SK-N-SH treated with all-trans-retinoic acid at 6 μM for 48 hours (cell line): ENCODE measurements around the gene MRPS22.

ENCODE experiments used
- CREB5 ChIP-seq: fragments of 250-450 bp; sonication (Bioruptor Pico); IDR thresholded peaks from 2 replicates; pipeline ENCODE4 v1.5.1; 2020; ENCODE audit warnings: low read depth, mild to moderate bottlenecking, moderate library complexity
- RARB ChIP-seq: fragments of 250-450 bp; sonication (Bioruptor Pico); IDR thresholded peaks from 2 replicates; pipeline ENCODE4 v1.8.0; 2021; ENCODE audit warnings: mild to moderate bottlenecking, moderate library complexity
- ZNF8 ChIP-seq: fragments of 450-650 bp; formaldehyde crosslinking; IDR thresholded peaks from 2 replicates; pipeline ENCODE4 v1.5.0; 2020; ENCODE audit warnings: mild to moderate bottlenecking, moderate library complexity

- TF ChIP-seq ZNF8 (no peak), RARB (no peak), CREB5 (CRISPR knock-in tag) (no peak)
These were observed 24.1 kb upstream of the MRPS22 start for GRCh38 chr3:139319428-139320402.
